IPS-18a (cell line): ENCODE data around the gene UMAD1.
A peak's percentile ranks its signal among the peaks of the same experiment; 100 is the strongest.

Experiments used
- H3K27ac ChIP-seq: one replicate; pipeline ENCODE4 v1.5.1; 2013; ENCODE audit warnings: low read length
- H3K27me3 ChIP-seq: one replicate; pipeline ENCODE4 v1.6.1; 2013; ENCODE audit warnings: mild to moderate bottlenecking, low read length; ENCODE audit not compliant: control insufficient read depth, insufficient read depth
- H3K36me3 ChIP-seq: one replicate; pipeline ENCODE4 v1.6.1; 2013; ENCODE audit warnings: low read depth, low read length; ENCODE audit not compliant: control insufficient read depth
- H3K4me1 ChIP-seq: one replicate; pipeline ENCODE4 v1.6.1; 2013; ENCODE audit warnings: low read depth, low read length; ENCODE audit not compliant: control insufficient read depth
- H3K4me3 ChIP-seq: one replicate; pipeline ENCODE4 v1.5.1; 2013; ENCODE audit warnings: low read length
- H3K9ac ChIP-seq: one replicate; pipeline ENCODE4 v1.6.1; 2013; ENCODE audit warnings: mild to moderate bottlenecking, low read length, moderate library complexity
- H3K9me3 ChIP-seq: one replicate; pipeline ENCODE4 v1.6.1; 2013; ENCODE audit warnings: low read depth, low read length; ENCODE audit not compliant: control insufficient read depth

Gene UMAD1

GRCh38 chr7:7695111-7695817 is 54.7 kb downstream of the UMAD1 start:
- Histone ChIP-seq H3K27ac (no peak overlapping the region), H3K9ac (no peak overlapping the region), H3K4me1 (no peaks in the 10 kb centered on the region), H3K27me3 (no peaks in the 10 kb centered on the region), H3K9me3 (no peaks in the 10 kb centered on the region), H3K4me3 (no peak overlapping the region), H3K36me3 (no peaks in the 10 kb centered on the region)

- no peaks in the 10 kb centered on the region for H3K9me3 ChIP-seq
- no peak overlapping the region for H3K4me3 ChIP-seq
- no peaks in the 10 kb centered on the region for H3K4me1 ChIP-seq
- no peak overlapping the region for H3K27ac ChIP-seq
- H3K9ac ChIP-seq, result no peak overlapping the region
- no peaks in the 10 kb centered on the region for H3K36me3 ChIP-seq
- no peaks in the 10 kb centered on the region for H3K27me3 ChIP-seq
Observed at GRCh38 chr7:7696458-7697119, 56.0 kb downstream of the UMAD1 start.

DNA sequence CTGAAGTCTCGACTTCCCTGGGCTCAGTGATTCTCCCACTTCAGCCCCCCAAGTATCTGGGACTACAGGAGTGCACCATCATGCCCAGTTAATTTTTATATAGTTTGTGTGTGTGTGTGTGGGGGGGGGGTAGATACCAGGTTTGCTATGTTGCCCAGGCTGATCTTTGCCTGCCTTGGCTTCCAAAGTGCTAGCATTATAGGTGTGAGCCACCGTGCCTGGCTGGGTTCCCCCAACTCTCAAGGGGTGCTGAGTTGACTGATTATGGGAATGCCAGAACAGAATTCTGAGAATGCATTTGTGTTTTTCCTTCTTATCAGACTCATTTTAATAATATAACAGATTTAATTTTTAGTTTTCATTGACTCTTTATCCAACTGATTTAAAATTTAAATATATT is 58.4 kb downstream of the UMAD1 start:
- Histone ChIP-seq H3K27ac (no peak overlapping the region), H3K4me3 (no peak overlapping the region), H3K36me3 (no peaks in the 10 kb centered on the region), H3K4me1 (no peaks in the 10 kb centered on the region), H3K27me3 (no peaks in the 10 kb centered on the region), H3K9me3 (no peaks in the 10 kb centered on the region), H3K9ac (no peak overlapping the region)

DNA sequence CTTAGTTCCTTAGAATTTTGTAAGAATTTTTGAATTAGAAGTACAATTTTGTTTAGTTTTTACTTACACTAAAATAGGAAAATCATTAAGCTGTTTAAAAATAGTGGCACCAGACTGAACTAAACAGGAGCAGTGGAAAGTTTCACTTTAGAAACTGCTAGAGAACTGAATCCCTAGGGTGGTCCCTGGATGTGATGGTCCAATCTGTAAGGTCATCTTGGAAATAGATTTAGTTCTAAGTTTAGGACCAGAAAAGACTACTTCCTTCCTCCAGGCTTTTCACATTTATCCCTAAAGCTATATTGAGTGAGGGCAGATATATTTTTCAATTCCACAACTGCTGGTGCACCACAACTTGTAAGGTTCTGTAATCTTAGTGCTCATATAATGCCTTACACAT is 58.8 kb downstream of the UMAD1 start:
- Histone ChIP-seq H3K9ac (no peak overlapping the region), H3K4me3 (no peak overlapping the region), H3K27me3 (no peaks in the 10 kb centered on the region), H3K4me1 (no peaks in the 10 kb centered on the region), H3K27ac (no peak overlapping the region), H3K36me3 (no peaks in the 10 kb centered on the region), H3K9me3 (no peaks in the 10 kb centered on the region)

DNA sequence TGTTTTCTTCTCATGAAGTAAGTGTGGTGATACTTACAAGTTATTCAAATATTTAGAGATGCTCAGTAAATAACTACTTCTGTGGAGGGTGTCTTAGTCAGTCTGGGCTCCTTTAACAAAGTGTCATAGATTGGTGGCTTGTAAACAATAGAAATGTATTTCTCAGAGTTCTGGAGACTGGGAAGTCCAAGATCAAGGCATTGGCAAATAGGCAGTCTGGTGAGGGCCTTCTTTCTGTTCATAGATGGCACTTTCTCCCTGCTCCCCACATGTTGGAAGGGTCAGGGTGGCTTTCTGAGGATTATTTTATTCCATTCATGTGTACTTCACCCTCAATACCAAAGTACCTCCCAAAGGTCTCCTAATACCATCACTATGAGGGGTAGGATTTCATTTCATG is 59.4 kb downstream of the UMAD1 start:
- H3K9me3 ChIP-seq, result no peaks in the 10 kb centered on the region
- no peak overlapping the region for H3K27ac ChIP-seq
- no peak overlapping the region for H3K9ac ChIP-seq
- H3K27me3 ChIP-seq, result no peaks in the 10 kb centered on the region
- no peaks in the 10 kb centered on the region for H3K36me3 ChIP-seq
- no peaks in the 10 kb centered on the region for H3K4me1 ChIP-seq
- no peak overlapping the region for H3K4me3 ChIP-seq

DNA sequence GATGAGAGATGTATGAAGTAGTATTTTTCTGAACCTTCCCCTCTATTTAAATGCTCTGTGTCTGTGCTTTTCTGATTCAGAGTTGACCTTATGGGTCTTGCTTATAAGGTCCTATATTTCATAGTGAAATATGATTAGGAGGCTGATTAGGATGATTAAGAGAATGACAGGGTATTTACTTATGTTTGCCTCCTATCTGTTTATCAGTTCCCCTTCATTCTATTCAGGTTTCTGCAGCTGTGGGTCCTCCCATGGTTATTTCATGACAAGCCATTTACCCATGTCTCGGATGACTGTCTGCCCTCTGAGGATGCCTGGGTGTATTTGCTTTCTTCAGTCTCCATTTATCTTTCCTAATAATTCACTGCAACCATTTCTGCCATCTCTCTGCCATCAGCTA is 61.0 kb downstream of the UMAD1 start:
- H3K36me3 ChIP-seq, result no peaks in the 10 kb centered on the region
- no peaks in the 10 kb centered on the region for H3K4me1 ChIP-seq
- H3K27me3 ChIP-seq, result no peaks in the 10 kb centered on the region
- no peak overlapping the region for H3K27ac ChIP-seq
- no peaks in the 10 kb centered on the region for H3K9me3 ChIP-seq
- H3K4me3 ChIP-seq, result no peak overlapping the region
- H3K9ac ChIP-seq, result no peak overlapping the region

GRCh38 chr7:7702826-7703225 is 62.3 kb downstream of the UMAD1 start:
- Histone ChIP-seq H3K36me3 (no peaks in the 10 kb centered on the region), H3K9me3 (no peaks in the 10 kb centered on the region), H3K4me1 (peaks cover 9% of the 10 kb centered on the region), H3K27ac (no peak overlapping the region), H3K9ac (no peak overlapping the region), H3K4me3 (no peak overlapping the region), H3K27me3 (no peaks in the 10 kb centered on the region)

- no peak overlapping the region for H3K4me3 ChIP-seq
- no peaks in the 10 kb centered on the region for H3K9me3 ChIP-seq
- peaks cover 15% of the 10 kb centered on the region for H3K4me1 ChIP-seq
- H3K36me3 ChIP-seq, result no peaks in the 10 kb centered on the region
- H3K27ac ChIP-seq, result no peak overlapping the region
- H3K9ac ChIP-seq, result no peak overlapping the region
- no peaks in the 10 kb centered on the region for H3K27me3 ChIP-seq
Observed at GRCh38 chr7:7703427-7703826, 62.9 kb downstream of the UMAD1 start.

DNA sequence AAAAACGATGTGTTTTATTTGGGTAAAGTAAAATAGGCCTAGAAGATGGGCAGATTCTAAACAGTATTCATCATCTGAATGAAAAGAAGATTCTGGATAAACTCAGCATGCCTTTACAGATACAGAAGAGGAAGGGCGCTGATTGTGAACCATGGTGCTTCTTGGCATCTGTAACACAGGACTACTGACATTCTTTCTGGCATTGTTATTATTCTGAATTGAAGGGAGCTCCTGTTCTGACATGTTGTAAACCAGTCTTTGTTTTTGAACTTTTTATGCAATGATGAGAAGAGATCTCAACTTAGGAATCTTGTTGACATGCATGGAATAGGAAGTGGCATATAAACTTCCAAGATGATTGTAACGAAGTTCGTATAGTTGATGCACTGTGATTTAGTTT is 64.3 kb downstream of the UMAD1 start:
- Histone ChIP-seq H3K4me3 (no peak overlapping the region), H3K27ac (no peak overlapping the region), H3K9ac (no peak overlapping the region), H3K36me3 (no peaks in the 10 kb centered on the region), H3K4me1 (peaks cover 30% of the 10 kb centered on the region), H3K27me3 (no peaks in the 10 kb centered on the region), H3K9me3 (no peaks in the 10 kb centered on the region)

DNA sequence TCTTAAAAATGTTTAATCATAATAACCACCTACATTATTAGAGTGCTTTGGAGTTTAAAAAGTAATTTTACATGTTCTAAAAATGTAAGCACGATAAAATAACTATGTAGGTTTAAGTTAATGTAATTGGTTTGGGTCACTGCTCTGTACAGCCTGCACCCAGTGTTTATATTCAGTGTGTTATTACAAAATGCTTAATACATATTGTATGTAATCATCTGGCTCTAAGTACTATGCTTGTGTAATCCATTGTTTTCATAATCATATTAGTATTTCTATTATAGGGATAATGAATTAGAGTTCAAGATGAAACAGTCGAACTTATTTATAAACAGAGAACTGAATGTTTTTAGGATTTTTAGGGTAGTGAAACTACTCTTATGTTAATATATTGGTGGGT is 64.8 kb downstream of the UMAD1 start:
- H3K4me1 ChIP-seq, result peaks cover 34% of the 10 kb centered on the region
- H3K36me3 ChIP-seq, result no peaks in the 10 kb centered on the region

GRCh38 chr7:7706101-7706511 is 65.6 kb downstream of the UMAD1 start:
- Histone ChIP-seq H3K4me3 (no peak overlapping the region), H3K27ac (no peak overlapping the region), H3K9ac (no peak overlapping the region), H3K36me3 (no peaks in the 10 kb centered on the region), H3K9me3 (no peaks in the 10 kb centered on the region), H3K27me3 (no peaks in the 10 kb centered on the region), H3K4me1 (peaks cover 35% of the 10 kb centered on the region)

More for the DNA sequence above, 64.8 kb downstream of the UMAD1 start:
- Histone ChIP-seq H3K27me3 (no peaks in the 10 kb centered on the region), H3K9ac (no peak overlapping the region), H3K27ac (no peak overlapping the region), H3K9me3 (no peaks in the 10 kb centered on the region), H3K4me3 (no peak overlapping the region)

GRCh38 chr7:7706556-7707172 is 66.1 kb downstream of the UMAD1 start:
- Histone ChIP-seq H3K9me3 (no peaks in the 10 kb centered on the region), H3K36me3 (no peaks in the 10 kb centered on the region), H3K4me1 (peaks cover 35% of the 10 kb centered on the region), H3K9ac (peak overlapping the region; percentile 11), H3K27ac (no peak overlapping the region), H3K27me3 (no peaks in the 10 kb centered on the region), H3K4me3 (no peak overlapping the region)
